Activated T-cell treated with anti-CD3 and anti-CD28 coated beads, Interleukin-2, amount 50 U/mL, for 24 hours (primary cell): ENCODE results near the gene NCS1.

Source experiments
- DNase-seq: peaks from one replicate; pipeline ENCODE4 v3.0.0-alpha.2; 2020
- H3K27ac Mint-ChIP-seq: 2 replicates; pipeline ENCODE4 v1.8.0; 2020; ENCODE audit warnings: mild to moderate bottlenecking, mixed read lengths
- H3K27me3 Mint-ChIP-seq: 2 replicates; pipeline ENCODE4 v1.8.0; 2020; ENCODE audit warnings: mixed read lengths
- H3K36me3 Mint-ChIP-seq: 2 replicates; pipeline ENCODE4 v1.8.0; 2020; ENCODE audit warnings: low read depth, mixed read lengths
- H3K4me1 Mint-ChIP-seq: 2 replicates; pipeline ENCODE4 v1.8.0; 2020; ENCODE audit warnings: low read depth, mixed read lengths
- H3K4me3 Mint-ChIP-seq: 2 replicates; pipeline ENCODE4 v1.8.0; 2020; ENCODE audit warnings: mild to moderate bottlenecking, moderate library complexity, mixed read lengths
- H3K9me3 Mint-ChIP-seq: 2 replicates; pipeline ENCODE4 v1.8.0; 2020; ENCODE audit warnings: mixed read lengths

The NCS1 gene

DNA sequence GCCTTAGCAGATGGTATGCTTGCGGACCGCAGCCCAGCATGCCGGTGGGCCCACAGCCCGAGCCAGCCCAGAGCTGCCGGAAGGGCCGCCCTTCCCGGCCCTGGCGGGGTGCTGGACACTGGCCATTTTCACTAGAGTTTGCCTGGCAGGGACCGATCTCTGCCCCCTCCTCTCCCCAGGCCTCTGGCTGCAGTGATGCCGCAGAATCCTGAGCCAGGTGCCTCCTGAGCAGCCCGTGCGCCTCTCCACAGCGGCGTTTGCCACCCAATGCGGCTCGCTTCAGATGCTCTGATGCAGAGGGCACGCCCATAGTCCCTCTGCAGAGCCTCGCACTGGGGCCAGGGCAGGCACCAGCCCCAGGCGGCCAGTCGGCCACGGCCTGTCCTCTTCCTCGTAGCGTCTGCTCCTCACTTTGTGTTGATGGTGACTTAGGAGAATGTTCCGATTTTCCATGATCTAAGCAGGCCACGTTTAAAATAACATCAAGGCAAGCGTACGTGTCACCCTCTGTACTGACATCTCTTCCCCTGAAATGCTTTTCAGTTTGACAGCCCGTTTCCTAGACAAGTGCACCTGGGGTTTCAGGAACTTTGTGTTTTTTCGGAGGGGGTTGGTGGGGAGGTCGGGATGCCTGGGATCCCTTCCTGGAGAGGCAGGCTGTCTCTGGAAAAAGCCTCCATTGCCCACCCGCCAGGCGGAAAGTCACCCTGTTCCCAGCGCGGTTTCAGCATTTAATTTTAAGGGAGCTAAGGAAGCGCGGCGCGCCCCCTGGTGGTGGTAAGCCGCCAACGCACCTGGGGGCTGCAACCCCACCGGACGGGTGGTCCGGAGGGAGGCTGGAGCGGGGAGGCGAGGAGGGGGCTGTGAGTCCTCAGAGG lies 63.6 kb downstream of the NCS1 start:
- H3K27ac Mint-ChIP-seq = no peak overlapping the region
- H3K4me3 Mint-ChIP-seq = no peak overlapping the region
- peak; percentile 83 for DNase-seq
- peaks cover 32% of the 10 kb centered on the region for H3K4me1 Mint-ChIP-seq
- H3K36me3 Mint-ChIP-seq = peaks cover 22% of the 10 kb centered on the region
- no peaks in the 10 kb centered on the region for H3K27me3 Mint-ChIP-seq
- no peaks in the 10 kb centered on the region for H3K9me3 Mint-ChIP-seq

GRCh38 chr9:130236436-130236985 lies 64.3 kb downstream of the NCS1 start:
- Mint-ChIP-seq H3K4me1 (peaks cover 37% of the 10 kb centered on the region), H3K36me3 (peaks cover 21% of the 10 kb centered on the region), H3K9me3 (no peaks in the 10 kb centered on the region), H3K4me3 (no peak overlapping the region), H3K27ac (no peak overlapping the region), H3K27me3 (no peaks in the 10 kb centered on the region)
- DNase-seq = no peak

- H3K27ac Mint-ChIP-seq = no peak overlapping the region
- peaks cover 38% of the 10 kb centered on the region for H3K4me1 Mint-ChIP-seq
- no peaks in the 10 kb centered on the region for H3K9me3 Mint-ChIP-seq
- DNase-seq = no peak
- peaks cover 17% of the 10 kb centered on the region for H3K36me3 Mint-ChIP-seq
- no peak overlapping the region for H3K4me3 Mint-ChIP-seq
- H3K27me3 Mint-ChIP-seq = no peaks in the 10 kb centered on the region
These were observed 64.9 kb downstream of the NCS1 start for GRCh38 chr9:130237076-130237475.

GRCh38 chr9:130237763-130238524 lies 65.7 kb downstream of the NCS1 start:
- Mint-ChIP-seq H3K27ac (no peak overlapping the region), H3K4me3 (no peak overlapping the region), H3K36me3 (peaks cover 12% of the 10 kb centered on the region), H3K27me3 (no peaks in the 10 kb centered on the region), H3K4me1 (peaks cover 43% of the 10 kb centered on the region), H3K9me3 (no peaks in the 10 kb centered on the region)
- DNase-seq = no peak

GRCh38 chr9:130239363-130239695 lies 67.1 kb downstream of the NCS1 start:
- H3K36me3 Mint-ChIP-seq = no peaks in the 10 kb centered on the region
- DNase-seq = no peak
- peak overlapping the region; percentile 80 for H3K27ac Mint-ChIP-seq
- no peaks in the 10 kb centered on the region for H3K27me3 Mint-ChIP-seq
- no peaks in the 10 kb centered on the region for H3K9me3 Mint-ChIP-seq
- peaks cover 48% of the 10 kb centered on the region for H3K4me1 Mint-ChIP-seq
- H3K4me3 Mint-ChIP-seq = no peak overlapping the region

DNA sequence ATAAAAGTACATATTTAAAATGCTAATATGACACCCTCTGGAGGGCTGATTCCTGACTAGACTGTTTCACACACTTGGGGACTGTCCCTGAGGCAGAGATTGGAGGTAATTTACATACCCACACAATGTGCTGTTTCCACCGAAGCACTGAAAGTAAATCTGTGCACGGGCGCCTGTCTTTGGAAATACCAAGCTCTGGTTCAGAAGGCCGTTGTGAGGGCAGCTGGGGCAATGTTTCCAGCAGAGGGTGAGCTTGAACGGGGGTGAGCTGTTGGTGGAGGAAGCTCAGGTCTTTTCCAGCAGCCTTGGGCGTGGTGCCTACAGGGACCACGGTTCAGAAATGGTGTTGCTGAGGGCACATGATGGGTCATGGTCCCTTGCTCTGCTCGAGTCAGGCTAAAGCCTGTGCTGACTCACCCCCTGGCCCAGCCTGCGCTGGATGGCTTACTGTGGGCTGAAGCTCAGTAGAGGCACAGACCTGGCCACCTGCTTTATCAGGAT lies 67.6 kb downstream of the NCS1 start:
- Mint-ChIP-seq H3K36me3 (no peaks in the 10 kb centered on the region), H3K4me1 (peaks cover 48% of the 10 kb centered on the region), H3K9me3 (no peaks in the 10 kb centered on the region), H3K27me3 (no peaks in the 10 kb centered on the region), H3K4me3 (peak overlapping the region; percentile 23), H3K27ac (peak overlapping the region; percentile 80)
- peak; percentile 69 for DNase-seq

DNA sequence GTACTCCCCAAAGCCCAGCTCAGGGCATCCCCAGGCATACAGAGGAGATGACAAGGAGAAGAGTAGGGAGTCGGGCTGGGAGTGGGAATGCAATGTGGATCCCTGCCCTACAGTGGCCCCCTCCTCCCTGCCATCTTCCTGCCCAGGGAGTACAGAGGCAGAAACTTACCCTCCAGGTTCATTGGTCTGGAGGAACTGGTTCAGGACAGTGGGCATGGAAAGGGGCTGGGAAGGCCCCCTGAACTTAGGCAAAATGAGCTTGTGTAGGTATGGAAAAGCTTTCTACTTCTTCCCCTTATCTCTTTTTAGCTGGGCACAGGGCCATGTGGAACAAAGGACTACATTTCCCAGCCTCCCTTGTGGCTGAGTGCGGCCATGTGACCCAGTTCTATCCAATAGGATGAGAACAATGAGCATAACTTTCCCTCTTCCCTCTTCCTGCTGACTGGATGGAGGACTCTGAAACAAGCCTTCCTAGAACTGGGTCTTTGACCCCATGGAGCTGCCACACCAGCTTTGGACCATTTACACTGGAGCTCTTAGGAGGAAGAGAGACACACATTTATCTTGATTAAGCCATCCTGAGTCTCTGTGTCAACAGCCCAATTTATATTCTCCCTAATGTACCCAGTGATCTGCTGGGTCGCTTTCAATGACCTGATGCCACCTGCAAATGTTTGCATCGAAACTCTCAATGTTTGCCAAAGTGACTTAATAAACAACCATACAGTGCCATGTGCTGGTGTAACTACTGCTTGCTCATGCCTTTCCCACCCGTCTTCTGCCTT lies 68.4 kb downstream of the NCS1 start:
- peak; percentile 51 for DNase-seq
- Mint-ChIP-seq H3K27me3 (no peaks in the 10 kb centered on the region), H3K36me3 (no peaks in the 10 kb centered on the region), H3K9me3 (no peaks in the 10 kb centered on the region), H3K4me1 (peaks cover 48% of the 10 kb centered on the region), H3K27ac (peak overlapping the region; percentile 80), H3K4me3 (no peak overlapping the region)

- Mint-ChIP-seq H3K27me3 (no peaks in the 10 kb centered on the region), H3K27ac (no peak overlapping the region), H3K4me3 (no peak overlapping the region), H3K36me3 (no peaks in the 10 kb centered on the region), H3K4me1 (peaks cover 43% of the 10 kb centered on the region), H3K9me3 (no peaks in the 10 kb centered on the region)
- no peak for DNase-seq
These were observed 69.0 kb downstream of the NCS1 start for GRCh38 chr9:130241198-130241535.

GRCh38 chr9:130242270-130243014 lies 70.2 kb downstream of the NCS1 start:
- no peaks in the 10 kb centered on the region for H3K9me3 Mint-ChIP-seq
- H3K27ac Mint-ChIP-seq = peak overlapping the region; percentile 47
- peak overlapping the region; percentile 34 for H3K4me3 Mint-ChIP-seq

GRCh38 chr9:130243015-130243881 lies 71.0 kb downstream of the NCS1 start:
- Mint-ChIP-seq H3K4me3 (peak overlapping the region; percentile 34), H3K36me3 (no peaks in the 10 kb centered on the region), H3K27me3 (no peaks in the 10 kb centered on the region), H3K27ac (peak overlapping the region; percentile 47), H3K9me3 (no peaks in the 10 kb centered on the region), H3K4me1 (peaks cover 40% of the 10 kb centered on the region)
- peak; percentile 91 for DNase-seq

More at GRCh38 chr9:130242270-130243014, 70.2 kb downstream of the NCS1 start:
- Mint-ChIP-seq H3K36me3 (no peaks in the 10 kb centered on the region), H3K27me3 (no peaks in the 10 kb centered on the region), H3K4me1 (peaks cover 41% of the 10 kb centered on the region)
- no peak for DNase-seq

DNA sequence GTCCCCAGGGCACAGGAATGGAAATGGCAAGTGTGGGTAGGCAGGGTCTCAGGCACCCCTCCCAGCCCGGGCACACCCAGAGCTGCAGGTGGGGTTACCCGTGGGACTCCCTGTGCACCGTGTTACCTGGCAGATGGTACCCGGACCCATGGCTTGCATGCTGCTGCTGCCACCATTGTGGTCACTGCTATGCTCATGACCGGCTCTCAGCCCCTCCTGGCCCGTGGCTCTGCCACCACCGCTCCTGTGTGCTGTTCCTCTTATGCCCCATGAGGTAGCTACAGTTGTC lies 71.6 kb downstream of the NCS1 start:
- Mint-ChIP-seq H3K4me1 (peaks cover 36% of the 10 kb centered on the region), H3K4me3 (no peak overlapping the region), H3K27me3 (no peaks in the 10 kb centered on the region), H3K27ac (no peak overlapping the region), H3K36me3 (no peaks in the 10 kb centered on the region), H3K9me3 (no peaks in the 10 kb centered on the region)
- no peak for DNase-seq

DNA sequence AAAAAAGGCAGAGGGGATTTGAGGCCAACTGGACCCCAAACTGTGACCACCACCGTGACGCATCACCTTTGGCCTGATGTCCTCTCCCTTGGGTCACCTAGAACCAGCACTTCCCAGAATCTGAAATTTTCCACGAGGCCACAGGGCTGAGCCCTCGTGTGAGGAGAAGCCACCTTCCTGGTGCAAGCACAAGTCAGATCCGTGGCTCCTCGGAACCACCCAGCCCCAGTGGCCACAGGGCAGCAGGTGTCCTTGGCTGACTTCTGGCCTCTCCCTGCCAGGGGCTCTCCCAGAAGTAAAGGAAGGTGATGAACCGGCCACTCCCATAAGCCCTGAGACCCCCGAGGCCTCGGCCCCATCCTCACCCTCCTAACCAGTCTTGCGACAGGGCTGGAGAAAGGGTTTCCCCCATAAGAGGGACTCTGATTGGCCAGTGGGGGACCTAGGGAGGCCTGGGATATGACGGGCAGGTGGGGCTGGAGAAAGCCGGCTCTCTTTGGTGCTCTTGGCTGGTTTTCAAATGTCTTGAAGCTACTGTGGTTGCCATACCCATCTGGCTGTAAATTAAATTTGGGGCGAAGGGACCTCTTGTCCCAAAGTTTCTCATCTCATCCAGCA lies 72.5 kb downstream of the NCS1 start:
- Mint-ChIP-seq H3K36me3 (no peaks in the 10 kb centered on the region), H3K4me3 (no peak overlapping the region), H3K9me3 (no peaks in the 10 kb centered on the region), H3K27me3 (no peaks in the 10 kb centered on the region), H3K27ac (no peak overlapping the region), H3K4me1 (peaks cover 27% of the 10 kb centered on the region)
- DNase-seq = no peak

DNA sequence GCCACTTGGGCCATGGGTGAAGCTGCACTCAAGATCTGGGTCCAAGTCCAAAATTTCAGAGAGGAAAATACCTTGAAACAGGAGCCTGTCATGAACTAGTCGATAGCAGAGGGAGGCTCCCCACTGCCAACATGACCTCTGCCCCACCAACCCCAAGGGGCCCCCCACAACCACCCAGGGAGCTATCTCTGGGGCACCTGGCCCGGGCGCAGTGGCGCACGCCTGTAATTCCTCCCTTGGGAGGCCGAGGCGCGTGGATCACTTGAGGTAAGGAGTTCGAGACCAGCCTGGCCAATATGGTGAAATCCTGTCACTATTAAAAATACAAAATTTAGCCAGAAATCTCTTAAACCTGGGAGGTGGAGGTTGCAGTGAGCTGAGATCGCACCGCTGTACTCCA lies 73.3 kb downstream of the NCS1 start:
- H3K4me3 Mint-ChIP-seq = no peak overlapping the region
- no peaks in the 10 kb centered on the region for H3K36me3 Mint-ChIP-seq
- DNase-seq = no peak
- H3K27me3 Mint-ChIP-seq = no peaks in the 10 kb centered on the region
- H3K9me3 Mint-ChIP-seq = no peaks in the 10 kb centered on the region
- peaks cover 19% of the 10 kb centered on the region for H3K4me1 Mint-ChIP-seq
- H3K27ac Mint-ChIP-seq = no peak overlapping the region
